SK-N-SH (cell line): ENCODE results near the gene ITK.

Source experiments
- CTCF ChIP-seq: fragments of 200-600 bp; sonication (generic); IDR thresholded peaks from 2 replicates; pipeline ENCODE4 v1.6.1; 2017; ENCODE audit warnings: antibody characterized with exemption, mild to moderate bottlenecking, moderate library complexity
- EP300 ChIP-seq, 2 experiments: IDR thresholded peaks; 2 replicates each; pipeline versions ENCODE4 v1.4.0 to v1.6.1; 2012; ENCODE audit warnings: borderline replicate concordance in 1 of 2, low read depth in 1 of 2, low read length in 1 of 2
- IRF3 ChIP-seq: fragments of 150-350 bp; IDR thresholded peaks from 2 replicates; pipeline ENCODE4 v1.6.1; 2016; ENCODE audit warnings: mild to moderate bottlenecking, low read depth, low read length
- MAX ChIP-seq: IDR thresholded peaks from 2 replicates; pipeline ENCODE4 v1.4.0; 2012; ENCODE audit warnings: low read depth
- MEF2A ChIP-seq: IDR thresholded peaks from 2 replicates; pipeline ENCODE4 v1.4.0; 2012; ENCODE audit warnings: low read depth, borderline replicate concordance
- NFIC ChIP-seq: IDR thresholded peaks from 2 replicates; pipeline ENCODE4 v1.4.0; 2012; ENCODE audit warnings: borderline replicate concordance
- POLR2AphosphoS5 ChIP-seq: IDR thresholded peaks from 2 replicates; pipeline ENCODE4 v1.6.1; 2012; ENCODE audit warnings: low read depth, low read length
- RAD21 ChIP-seq: IDR thresholded peaks from 2 replicates; pipeline ENCODE4 v1.6.1; 2012; ENCODE audit warnings: mild to moderate bottlenecking, low read length
- RXRA ChIP-seq: IDR thresholded peaks from 2 replicates; pipeline ENCODE4 v1.4.0; 2012; ENCODE audit warnings: low read depth, mild to moderate bottlenecking, borderline replicate concordance
- TAF1 ChIP-seq: IDR thresholded peaks from 2 replicates; pipeline ENCODE4 v1.6.1; 2012; ENCODE audit warnings: low read depth, mild to moderate bottlenecking, low read length, moderate library complexity, borderline replicate concordance
- YY1 ChIP-seq: IDR thresholded peaks from 2 replicates; pipeline ENCODE4 v1.4.0; 2012; ENCODE audit warnings: low read depth, mild to moderate bottlenecking

- TF ChIP-seq RAD21 (no peak), YY1 (no peak), RXRA (no peak), CTCF (no peak), MAX (no peak), EP300 (IDR thresholded peaks at IDR 0.05; ENCODE audit: borderline replicate concordance in 1 of 2, low read depth in 1 of 2, low read length in 1 of 2) (no peak), NFIC (no peak), IRF3 (no peak), TAF1 (no peak), MEF2A (no peak), POLR2AphosphoS5 (no peak)
Observed at GRCh38 chr5:157132281-157132612, 48.4 kb upstream of the ITK start.
